ENCODE results near the gene RIC3.

- no peak for TF ChIP-seq ESRRG (CRISPR knock-in tag; IDR thresholded peaks at IDR 0.05)
- no peak for TF ChIP-seq PPARA (CRISPR knock-in tag; IDR thresholded peaks at IDR 0.05; ENCODE audit: borderline replicate concordance)
Observed at GRCh38 chr11:8149726-8150125, 19.1 kb downstream of the RIC3 start.
